Measurements from ENCODE around the gene CNPY4.

DNA sequence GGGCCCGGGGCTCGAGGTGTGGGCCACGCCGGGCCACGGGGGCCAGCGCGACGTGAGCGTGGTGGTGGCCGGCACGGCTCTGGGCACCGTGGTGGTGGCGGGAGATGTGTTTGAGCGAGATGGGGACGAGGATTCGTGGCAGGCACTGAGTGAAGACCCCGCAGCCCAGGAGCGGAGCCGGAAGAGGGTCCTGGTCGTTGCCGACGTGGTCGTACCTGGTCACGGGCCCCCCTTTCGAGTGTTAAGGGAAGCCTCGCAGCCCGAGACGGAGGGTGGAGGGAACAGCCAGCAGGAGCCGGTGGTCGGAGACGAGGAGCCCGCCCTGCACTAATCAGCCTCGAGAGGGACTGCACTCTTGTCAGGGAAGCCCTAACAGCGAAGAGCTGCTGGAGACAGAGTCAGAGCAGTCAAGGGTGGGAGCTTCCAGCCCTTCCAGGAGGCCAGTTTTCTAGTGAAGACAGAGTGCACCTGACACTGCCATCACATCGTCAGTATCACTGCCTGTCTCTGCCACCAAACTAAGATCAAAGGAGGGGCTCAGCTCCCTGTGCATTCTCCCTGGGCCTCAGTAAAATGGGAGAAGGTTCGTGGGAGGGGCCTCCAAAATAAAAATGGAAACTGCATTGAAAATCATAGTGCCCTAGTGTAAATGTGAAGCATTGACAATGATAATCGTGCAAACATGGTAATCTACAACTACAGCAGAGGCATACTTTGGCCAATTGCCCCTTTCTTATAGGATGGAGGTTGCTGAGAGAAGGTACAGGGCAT is 8.6 kb downstream of the CNPY4 start:
- TF ChIP-seq CTCF (IDR thresholded peaks at IDR 0.05; ENCODE audit: low read depth, low read length): no peak
- no peak for TF ChIP-seq POLR2A (IDR thresholded peaks at IDR 0.05; ENCODE audit: extremely low read depth, insufficient read length)

All from NB4 (cell line).